Measurements from ENCODE around the gene RIN3. TPM values are rescaled to one million over a fixed set of nuclear protein-coding genes. Genes with fewer than 3 reads are reported as not detected.

RIN3 gene
- total RNA-seq, 4 donors from 2014 or later: 3.0 to 8.7 (median 7.5) TPM

DNA sequence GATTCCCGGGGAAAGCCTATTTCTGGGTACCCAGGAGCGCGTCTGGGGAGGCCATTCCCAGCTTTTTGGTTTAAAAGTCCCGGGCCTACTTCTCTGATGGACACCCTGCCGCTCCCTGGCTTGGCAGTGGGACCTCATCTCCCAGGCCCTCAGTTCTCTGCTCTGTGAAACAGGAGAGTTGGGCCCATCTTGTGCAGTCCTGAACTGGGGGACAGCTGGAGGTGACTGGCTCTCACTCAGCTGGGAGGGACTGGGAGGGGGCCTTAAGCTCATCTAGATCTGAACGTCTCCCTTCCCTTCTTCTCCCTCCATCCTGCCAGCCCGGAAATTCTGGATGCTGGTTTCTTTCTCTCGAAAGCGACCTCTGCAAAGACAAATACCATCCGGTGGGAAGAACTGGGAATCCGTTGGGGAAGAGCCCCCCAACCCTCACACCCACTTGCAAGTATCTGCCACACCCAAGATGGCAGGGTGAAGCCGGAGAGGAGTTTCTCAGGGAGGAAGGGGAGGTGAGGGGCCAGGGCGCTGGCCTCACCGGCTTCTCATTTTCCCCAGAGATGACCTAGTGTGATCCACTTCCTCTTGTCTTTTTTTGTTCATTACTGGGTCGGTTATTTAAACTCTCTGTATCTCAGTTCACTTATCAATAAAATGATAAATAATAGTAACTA is 1.4 kb downstream of the RIN3 start:
- no peak for DNase-seq (ENCODE audit: low spot score in 2 of 2)
- WGBS, 2 donors: 65 to 73% methylated on average over 15 of the region's 15 CpGs
- H3K4me3 ChIP-seq (ENCODE audit: low read depth, poor library complexity, severe bottlenecking): peak overlapping the region; percentile 58
- intact Hi-C loops (cut with DNase I; ENCODE audit: low total_unique reads): no loop called here
- TF ChIP-seq CTCF (IDR thresholded peaks at IDR 0.05) (no peak), POLR2A (IDR thresholded peaks at IDR 0.05) (no peak)

- intact Hi-C loops (cut with DNase I; ENCODE audit: low total_unique reads): no loop called here
- H3K4me3 ChIP-seq (ENCODE audit: low read depth, poor library complexity, severe bottlenecking): no peak overlapping the region
- DNase-seq (ENCODE audit: low spot score in 2 of 2): no peak
- WGBS, 2 donors: 73 to 74% methylated on average over 5 of the region's 5 CpGs
- TF ChIP-seq CTCF (IDR thresholded peaks at IDR 0.05) (no peak), POLR2A (IDR thresholded peaks at IDR 0.05) (no peak)
Measured at GRCh38 chr14:92515546-92516343, 2.2 kb downstream of the RIN3 start.

GRCh38 chr14:92516344-92516965 is 2.9 kb downstream of the RIN3 start:
- intact Hi-C loops (cut with DNase I; ENCODE audit: low total_unique reads): no loop called here
- H3K4me3 ChIP-seq (ENCODE audit: low read depth, poor library complexity, severe bottlenecking): no peak overlapping the region
- WGBS, 2 donors: 78 to 81% methylated on average over 4 of the region's 4 CpGs
- TF ChIP-seq POLR2A (IDR thresholded peaks at IDR 0.05) (no peak), CTCF (IDR thresholded peaks at IDR 0.05) (no peak)
- DNase-seq (ENCODE audit: low spot score in 2 of 2): no peak

DNA sequence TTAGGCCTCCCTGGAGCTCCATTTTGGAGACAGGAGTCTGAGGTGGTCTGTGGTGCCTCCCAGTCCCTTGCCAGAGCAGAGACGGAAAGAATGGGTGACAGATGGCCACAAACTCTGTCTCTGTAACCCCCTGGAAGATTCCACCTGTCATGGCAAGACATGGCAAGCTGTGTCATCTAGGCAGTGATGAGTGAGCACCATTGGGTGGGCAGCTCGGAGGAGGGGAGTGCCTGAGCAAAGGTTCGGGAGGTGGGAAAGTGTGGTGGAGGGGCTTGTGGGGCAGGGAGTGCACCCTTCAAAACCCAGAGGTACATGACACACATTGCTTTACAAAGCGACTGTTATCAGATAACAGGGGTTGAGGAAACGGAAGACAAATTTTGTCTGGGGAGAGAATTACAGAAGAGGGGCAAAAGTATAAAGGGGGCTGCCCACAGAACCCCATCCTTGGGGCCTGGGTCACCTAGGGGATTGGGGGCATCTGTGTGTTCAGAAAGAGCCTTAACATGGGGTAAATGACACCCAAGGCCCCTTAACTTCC is 3.5 kb downstream of the RIN3 start:
- intact Hi-C loops (cut with DNase I; ENCODE audit: low total_unique reads): no loop called here
- no peak for TF ChIP-seq POLR2A (IDR thresholded peaks at IDR 0.05)
- TF ChIP-seq CTCF (IDR thresholded peaks at IDR 0.05): no peak
- no peak for DNase-seq (ENCODE audit: low spot score in 2 of 2)
- WGBS, 2 donors: 90 to 93% methylated on average over 5 of the region's 5 CpGs
- H3K4me3 ChIP-seq (ENCODE audit: low read depth, poor library complexity, severe bottlenecking): no peak overlapping the region

- H3K4me3 ChIP-seq (ENCODE audit: low read depth, poor library complexity, severe bottlenecking): no peak overlapping the region
- WGBS, 2 donors: 66 to 75% methylated on average over 2 of the region's 2 CpGs
- no peak for TF ChIP-seq CTCF (IDR thresholded peaks at IDR 0.05)
- no peak for TF ChIP-seq POLR2A (IDR thresholded peaks at IDR 0.05)
- DNase-seq (ENCODE audit: low spot score in 2 of 2): no peak
- intact Hi-C loops (cut with DNase I; ENCODE audit: low total_unique reads): no loop called here
Measured at GRCh38 chr14:92517761-92518160, 4.2 kb downstream of the RIN3 start.
